A549 (cell line): ENCODE measurements around the gene FOXP1.

Experiments used
- BHLHE40 ChIP-seq: IDR thresholded peaks from 2 replicates; pipeline ENCODE4 v1.6.1; 2012; ENCODE audit warnings: low read depth, low read length, inconsistent platforms
- CTCF ChIP-seq: fragments of >200 bp; sonication (Bioruptor Twin); formaldehyde crosslinking; IDR thresholded peaks from 3 replicates; pipeline ENCODE4 v1.5.1; 2016
- HDAC2 ChIP-seq: fragments of 200-600 bp; sonication (generic); IDR thresholded peaks from 2 replicates; pipeline ENCODE4 v1.6.1; 2016
- MAX ChIP-seq: IDR thresholded peaks from 2 replicates; pipeline ENCODE4 v1.6.1; 2012

- TF ChIP-seq CTCF = no peak
- no peak for TF ChIP-seq MAX
- TF ChIP-seq BHLHE40 = no peak
- TF ChIP-seq HDAC2 = no peak
Observed at GRCh38 chr3:71227270-71227661, 356.3 kb downstream of the FOXP1 start.
